IPS-NIHi11 (cell line): ENCODE data around the gene UMAD1.
"Not testable (repeated sequence)": the region's sequence is repeated elsewhere in the genome, so short reads cannot be mapped to it uniquely, and the experiment has no call there.

Experiments used
- DNase-seq: peaks from one replicate; pipeline ENCODE4 v3.0.0; 2012; ENCODE audit warnings: mixed read lengths, low spot score

UMAD1 gene

DNA sequence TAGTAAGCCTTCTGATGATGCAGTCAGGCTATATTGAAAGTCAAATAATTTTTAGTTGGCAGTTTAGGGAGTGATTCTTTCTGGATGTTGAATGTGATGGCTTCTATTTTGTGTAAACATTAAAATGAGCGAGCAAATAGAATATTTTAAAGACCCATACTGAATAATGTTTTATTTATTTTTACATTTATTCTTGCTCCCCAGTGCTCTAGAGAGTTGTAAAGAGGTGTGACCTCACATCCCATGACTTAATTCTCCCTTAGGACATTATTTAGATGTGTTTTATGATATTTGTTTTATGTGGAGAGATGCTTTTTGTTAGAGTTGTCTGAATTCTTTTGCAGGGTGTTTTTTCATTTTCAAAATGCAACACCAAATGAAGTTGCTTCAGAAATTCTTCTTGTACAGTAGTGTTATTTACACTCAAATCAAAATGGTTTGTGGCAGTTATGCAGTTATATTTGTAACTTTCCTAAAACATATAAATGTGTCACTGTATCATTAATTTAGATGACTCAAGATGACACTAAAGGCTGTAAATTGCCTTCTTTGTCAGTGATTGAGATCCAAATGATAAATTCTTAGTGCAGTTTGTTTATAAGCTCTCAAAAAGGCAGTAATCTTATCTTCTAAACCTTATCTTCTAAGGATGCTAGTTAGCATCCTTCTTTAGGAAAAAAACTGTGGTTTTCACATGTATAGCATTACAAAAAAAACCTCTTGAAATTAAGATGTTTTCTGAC, 12.4 kb downstream of the UMAD1 start:
- no peak for DNase-seq

DNA sequence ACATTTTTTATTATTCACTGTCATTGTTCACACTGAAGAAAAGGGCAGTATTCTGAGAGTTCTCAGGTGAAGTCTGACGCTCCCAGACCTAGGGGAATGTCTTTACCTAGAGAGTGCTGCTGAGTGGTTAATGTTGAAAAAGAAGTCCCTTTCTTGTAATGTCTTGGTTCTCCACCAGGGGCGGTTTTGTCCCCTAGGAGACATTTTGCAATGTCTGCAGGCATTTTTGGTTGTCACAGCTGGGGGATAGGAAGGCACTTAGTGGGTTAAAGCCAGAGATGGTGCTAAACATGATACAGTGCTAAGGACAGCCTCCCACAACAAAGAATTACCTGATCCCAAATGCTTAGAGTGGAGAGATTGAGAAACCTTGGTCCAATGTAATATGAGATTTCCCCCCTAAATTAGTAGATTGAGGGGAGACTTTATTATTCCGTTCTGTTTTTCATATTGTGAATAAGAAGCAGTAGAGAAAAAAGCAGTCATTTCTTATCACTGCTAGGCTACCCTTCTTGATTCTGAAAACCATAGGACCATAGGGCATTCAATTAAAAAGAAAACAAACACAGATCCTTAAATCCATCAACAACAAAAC, 13.1 kb downstream of the UMAD1 start:
- peak; percentile 61 for DNase-seq

DNA sequence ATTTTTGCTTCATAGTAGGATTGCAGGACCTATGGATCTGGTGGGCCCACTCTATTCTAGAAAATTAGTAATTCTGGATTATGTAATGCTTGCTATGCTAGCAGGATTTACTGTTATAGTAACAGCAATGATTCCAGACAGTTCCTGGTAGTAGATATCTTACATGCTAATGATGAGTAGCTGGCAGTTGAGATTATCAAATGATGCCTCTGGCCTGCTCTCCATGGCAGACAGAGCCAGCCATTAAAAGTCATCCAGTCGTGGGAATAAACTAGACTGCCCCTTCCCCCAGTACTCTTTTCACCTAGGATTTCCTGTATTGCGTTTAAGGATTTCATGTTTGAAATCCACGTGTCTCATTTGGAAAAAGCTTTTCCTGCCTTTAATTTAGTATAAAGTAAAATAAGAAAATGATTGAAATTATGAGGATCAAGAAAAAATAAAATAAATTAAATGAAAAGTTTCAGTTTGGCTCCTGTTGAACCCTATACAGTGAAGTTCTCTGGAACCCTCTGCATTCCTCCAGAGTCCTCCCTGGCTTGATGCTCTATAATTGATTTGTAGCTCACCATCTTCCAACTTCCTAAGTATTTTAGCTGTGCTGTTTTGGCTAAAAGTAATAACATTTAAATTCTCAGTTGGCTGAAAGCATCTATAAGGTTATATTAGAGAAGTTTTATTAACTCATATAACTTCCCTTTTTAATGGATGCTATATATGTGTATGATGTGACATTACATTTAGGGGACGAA, 14.6 kb downstream of the UMAD1 start:
- no peak for DNase-seq

DNA sequence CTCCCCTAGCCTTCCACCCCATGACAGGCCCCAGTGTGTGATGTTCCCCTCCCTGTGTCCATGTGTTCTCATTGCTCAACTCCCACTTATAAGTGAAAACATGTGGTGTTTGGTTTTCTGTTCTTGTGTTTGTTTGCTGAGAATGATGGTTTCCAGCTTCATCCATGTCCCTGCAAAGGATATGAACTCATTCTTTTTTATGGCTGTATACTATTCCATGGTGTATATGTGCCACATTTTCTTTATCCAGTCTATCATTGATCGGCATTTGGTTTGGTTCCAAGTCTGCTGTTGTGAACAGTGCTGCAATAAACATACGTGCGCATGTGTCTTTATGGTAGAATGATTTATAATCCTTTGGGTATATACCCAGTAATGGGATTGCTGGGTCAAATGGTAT, 15.9 kb downstream of the UMAD1 start:
- DNase-seq: not testable (repeated sequence)

DNA sequence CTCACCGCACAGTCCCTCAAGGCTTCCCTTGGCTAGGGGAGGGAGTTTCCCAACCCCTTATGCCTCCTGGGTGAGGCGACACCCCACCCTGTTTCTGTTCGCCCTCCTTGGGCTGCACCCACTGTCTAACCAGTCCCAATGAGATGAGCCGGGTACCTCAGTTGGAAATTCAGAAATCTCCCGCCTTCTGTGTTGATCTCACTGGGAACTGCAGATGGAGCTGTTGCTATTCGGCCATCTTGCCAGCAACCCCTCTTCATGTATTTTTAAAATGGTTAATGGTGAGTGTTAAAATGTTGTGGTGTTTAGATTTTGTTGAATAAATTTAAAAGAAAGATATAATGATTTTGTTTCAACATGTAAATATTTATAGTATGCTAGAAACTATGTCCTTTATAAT, 22.0 kb downstream of the UMAD1 start:
- DNase-seq: no peak

DNA sequence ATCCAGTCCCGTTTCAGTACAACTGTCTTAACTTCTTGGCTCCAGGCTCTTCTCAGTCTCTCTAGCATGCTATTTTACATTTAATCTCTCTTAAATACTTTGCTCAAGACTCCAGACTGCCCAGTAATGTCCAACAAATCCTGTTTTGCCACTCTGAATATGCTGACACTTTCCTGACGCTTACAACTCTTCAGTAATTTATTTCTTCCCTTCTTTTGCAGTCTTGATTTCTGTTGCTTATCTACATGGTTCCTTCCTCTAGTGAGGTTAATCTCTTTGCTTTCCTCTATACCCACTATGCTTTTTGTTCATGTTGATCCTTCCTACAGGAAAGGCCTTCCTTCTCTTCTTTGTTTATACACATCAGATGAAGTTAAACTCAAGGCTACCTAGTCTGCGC, 23.7 kb downstream of the UMAD1 start:
- DNase-seq: no peak

DNA sequence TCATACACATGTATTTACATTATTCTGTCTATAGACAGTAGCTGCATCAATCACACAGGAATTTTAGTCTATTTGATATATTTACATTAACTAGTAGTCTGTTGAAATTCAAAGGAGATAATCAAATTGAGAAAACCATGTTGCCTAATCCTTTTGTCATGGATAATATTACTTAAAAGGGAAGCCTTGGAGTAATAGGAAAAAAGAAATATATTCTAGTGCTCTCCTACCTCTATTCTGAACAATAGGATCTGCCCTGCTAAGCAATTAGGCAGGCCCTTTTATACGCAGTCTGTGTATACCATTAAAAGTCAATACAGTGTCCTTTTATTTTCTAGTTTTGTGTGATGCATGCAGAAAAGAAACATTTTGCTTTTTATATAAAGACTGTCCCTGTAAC, 24.5 kb downstream of the UMAD1 start:
- no peak for DNase-seq

DNA sequence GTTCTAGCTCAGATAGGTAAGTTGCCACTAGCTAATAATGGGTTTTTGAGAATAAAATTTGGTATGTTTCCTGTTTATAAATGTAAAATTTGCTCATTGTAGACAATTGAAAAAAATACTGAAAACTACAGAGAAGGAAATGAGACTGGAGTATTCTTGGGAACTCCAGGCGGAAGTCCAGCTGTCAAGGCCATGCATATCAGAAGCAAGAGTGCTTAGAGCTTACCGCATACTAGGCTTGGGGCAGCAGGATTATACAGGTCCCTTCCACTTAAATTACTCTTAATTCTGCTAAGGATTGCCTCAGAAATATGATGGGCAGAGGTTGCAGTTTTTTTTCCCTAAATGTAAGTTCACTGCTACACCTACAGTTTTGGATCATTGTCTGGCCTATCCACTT, 26.6 kb downstream of the UMAD1 start:
- no peak for DNase-seq

DNA sequence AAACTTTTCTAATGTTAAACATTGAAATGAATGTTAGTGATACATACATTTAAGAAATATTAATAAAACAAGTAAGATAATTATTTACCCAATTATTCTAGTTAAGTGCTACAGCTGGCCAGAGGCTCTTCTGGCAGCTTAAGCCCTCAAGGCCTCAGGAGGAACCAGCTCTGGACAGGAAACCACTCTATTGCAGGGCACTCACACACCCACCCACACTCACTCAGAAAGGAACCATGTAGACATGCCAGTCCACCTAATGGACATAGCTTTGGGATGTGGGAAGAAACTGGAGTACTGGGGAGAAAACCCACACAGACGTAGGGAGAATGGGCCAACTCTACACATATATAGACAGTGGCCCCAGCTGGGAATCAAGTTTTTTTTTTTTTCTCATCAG, 28.2 kb downstream of the UMAD1 start:
- no peak for DNase-seq

DNA sequence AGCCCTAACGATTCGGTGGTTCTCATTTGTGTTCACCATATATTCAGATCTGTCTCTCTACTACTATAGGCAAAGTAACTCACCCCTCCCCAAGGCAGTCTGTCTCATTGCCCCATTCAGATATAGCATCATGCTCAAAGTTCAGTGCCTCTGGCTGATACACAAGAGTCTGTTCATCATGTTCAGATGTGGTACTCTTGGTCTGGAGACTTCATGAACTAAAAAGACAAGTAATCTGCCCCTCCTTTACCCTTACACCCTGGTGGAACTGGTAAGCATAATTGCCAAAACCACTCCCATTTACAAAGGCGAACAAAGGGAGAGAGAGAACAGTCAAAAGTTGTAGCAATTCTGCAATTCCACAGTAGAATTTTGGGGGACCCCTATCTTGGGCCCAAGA, 29.9 kb downstream of the UMAD1 start:
- no peak for DNase-seq

DNA sequence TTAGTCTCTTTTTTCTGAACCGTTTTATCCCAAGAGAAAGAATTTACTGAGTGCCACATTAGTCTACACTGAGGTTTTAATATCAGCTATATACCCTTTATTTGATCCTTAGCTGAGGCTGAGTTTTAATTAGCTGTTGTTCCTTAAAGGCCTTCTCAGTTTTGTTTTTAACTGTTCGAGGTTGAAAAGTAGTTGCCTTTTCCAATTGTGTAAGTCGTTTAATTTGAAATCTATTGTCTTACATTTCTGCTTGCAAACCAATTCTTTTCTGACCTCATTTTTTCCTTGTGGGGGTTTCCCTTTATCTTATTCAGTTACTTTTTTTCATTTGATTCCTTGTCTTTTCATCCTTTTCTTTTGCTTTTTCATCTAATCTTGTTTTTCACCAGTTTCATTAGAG, 30.8 kb downstream of the UMAD1 start:
- no peak for DNase-seq

DNA sequence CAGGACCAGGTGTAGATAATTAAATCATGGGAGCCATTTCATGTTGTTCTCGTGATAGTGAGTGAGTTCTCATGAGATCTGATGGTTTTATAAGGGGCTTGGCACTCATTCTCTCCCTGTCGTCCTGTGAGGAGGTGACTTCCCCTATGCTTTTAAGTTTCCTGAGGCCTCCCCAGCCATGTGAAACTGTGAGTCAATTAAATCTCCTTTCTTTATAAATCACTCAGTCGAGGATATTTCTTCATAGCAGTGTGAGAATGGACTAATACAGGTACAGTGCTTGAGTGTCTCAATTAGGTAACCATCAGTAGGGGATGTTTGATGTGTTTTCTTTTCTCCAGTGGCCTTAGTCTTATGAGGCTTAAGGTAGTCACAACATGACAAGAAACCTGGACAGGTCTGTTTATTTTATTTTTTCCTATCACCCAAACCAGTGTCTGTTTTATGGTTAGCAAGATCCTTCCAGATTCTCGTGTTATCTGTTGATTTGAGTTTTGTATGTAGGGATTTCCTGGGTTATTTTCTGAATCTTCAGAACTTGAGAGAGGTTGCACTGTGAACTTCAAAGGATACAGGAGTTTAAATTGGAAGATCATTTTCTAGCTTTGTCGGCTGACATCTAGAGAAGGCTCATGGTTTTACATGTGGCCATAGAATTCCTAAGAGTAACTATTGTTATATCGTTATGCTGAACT, 32.1 kb downstream of the UMAD1 start:
- DNase-seq: no peak

DNA sequence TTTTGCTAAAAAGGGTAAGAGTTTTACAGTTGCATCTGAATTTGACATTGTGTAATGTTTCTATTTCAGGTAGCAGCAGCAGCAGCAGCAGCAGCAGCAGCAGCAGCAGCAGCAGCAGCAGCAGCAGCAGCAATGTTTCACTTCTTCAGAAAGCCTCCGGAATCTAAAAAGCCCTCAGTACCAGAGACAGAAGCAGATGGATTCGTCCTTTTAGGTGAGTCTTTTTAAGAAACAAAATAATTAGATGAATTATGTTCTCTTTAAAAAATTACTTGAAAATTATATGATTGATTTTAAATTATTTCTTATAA, 32.6 kb downstream of the UMAD1 start:
- DNase-seq: no peak

DNA sequence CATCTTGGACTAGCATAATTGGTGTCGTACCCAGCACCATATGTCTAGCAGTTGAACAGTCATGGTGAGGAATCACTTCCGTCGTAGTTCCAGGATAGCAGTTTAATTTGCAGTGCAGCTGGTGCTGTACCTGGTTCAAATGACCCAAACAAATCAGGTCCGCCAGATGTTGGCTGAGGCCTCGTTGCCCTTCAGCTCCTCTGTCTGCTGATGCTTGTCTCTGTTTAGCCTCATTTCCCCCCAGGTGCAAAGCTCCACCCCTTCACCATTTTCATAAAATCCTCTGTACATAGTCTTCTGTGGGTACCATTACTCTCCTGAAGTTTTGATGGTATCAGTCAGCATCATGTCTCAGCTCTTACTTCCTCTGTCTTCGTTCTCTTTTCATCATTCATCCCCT, 35.1 kb downstream of the UMAD1 start:
- no peak for DNase-seq

DNA sequence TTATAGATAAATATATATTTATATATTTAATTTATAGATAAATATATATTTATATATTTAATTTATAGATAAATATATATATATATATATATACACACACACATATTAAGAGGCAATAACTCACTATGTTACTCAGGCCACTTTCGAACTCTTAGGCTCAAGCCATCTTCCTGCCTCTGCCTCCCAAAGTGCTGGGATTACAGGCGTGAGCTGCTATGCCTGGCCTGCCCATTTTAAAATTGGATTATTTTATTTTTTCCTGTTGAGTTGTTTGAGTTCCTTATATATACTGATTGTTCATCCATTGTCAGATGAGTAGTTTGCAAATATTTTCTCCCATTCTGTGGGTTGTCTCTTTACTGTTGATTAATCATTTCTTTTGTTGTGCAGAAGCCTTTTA, 39.1 kb downstream of the UMAD1 start:
- not testable (repeated sequence) for DNase-seq

DNA sequence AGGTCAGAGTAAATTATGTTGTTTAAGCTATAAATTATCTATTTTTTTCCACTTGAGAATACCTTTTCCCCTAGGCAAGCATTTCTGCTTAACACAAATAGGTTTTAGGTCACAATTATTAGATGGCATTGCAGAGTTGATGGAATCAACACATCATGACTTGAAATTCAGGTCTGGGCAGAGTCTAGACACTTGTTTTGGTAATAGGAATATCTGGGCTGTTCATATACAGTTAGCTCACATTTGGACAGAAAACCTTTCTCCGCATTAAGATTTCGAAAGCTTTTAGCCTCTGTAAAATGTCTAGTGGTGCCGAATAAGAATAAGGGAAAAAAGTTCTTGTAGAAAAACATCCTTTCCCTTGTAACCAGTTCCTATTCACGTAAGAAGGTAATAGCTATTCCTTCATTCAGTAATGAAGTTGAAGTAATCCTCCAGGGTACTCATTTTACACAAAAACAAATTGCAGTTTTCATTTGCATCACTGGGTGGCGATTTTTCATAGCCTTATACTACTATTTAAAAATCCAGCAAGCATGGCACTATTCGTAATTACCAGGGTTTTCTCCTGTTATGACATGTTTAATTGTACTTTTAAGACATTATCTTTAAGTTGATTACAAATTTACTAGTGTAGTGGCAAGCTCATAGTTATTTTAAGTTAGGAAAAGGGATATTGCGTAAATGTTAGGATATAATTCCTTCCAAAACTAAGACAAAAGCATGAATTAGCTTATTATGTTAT, 40.8 kb downstream of the UMAD1 start:
- DNase-seq: peak; percentile 13

DNA sequence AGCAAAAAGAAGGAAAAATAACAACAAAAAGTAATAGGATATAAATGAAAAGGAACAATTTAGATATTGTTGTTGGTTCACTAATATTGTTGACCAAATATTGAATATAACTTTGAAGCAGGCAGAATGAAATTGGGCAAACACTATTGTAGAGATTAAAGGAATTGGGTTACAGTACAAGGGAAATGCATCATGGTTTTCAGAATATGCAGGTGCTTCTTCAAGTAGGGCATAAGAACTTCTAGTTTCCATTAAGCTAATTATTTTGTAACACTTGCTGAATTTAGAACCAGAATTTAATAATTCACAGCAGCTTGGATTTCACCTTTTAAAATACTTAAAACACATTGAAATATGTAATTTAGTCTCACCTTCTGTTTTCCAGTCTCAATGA, 41.4 kb downstream of the UMAD1 start:
- DNase-seq: no peak

DNA sequence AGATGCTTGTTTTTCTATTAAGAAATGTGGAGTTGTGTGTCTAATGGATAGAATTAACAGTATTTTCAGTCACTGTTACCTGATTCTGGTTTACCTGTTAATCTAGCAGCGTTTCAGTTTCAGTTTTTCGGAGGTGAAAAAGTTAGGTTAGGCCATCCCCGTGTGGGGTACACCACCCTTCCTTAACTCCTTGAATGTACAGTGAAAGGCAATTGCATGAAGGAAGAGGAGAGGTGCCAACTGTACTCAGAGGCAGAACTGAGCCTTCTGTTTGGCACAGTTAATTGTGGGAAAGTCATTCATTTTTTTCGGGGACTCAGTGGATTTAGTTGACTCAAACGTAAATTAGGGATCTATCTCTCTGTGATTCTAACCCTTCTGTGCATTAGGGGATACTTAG, 42.3 kb downstream of the UMAD1 start:
- DNase-seq: no peak

DNA sequence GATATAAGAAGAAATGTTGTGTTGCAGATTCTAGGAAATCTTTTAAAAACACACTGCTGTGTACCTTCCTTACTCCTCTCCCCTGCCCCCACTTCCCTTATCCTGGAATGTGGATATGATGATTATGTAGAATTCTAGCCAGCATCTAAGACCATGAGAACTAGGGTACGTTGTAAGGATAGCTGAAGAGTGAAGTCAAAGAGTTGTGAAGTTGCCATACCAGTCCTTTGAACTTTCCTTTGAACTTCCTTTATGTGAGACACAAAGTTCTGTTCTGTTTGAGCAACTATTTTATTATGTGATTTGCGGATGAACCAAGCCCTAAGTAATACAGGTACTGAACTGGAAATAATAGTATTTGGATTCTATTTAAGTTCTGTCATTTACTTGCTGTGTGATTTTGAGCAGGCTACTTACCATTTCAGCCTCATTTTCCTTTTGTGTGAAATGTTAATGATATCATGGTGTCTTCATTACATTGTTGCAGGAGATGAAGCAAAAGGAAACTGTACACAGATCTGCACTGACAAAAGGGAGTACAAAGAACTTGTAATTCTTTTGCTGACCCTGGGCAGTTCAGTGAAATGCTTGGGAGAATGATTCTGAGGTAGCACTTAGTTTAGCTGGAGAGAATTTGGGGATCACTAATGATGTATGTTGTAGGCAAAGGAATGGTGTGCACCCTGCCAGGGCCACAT, 46.4 kb downstream of the UMAD1 start:
- DNase-seq: no peak

DNA sequence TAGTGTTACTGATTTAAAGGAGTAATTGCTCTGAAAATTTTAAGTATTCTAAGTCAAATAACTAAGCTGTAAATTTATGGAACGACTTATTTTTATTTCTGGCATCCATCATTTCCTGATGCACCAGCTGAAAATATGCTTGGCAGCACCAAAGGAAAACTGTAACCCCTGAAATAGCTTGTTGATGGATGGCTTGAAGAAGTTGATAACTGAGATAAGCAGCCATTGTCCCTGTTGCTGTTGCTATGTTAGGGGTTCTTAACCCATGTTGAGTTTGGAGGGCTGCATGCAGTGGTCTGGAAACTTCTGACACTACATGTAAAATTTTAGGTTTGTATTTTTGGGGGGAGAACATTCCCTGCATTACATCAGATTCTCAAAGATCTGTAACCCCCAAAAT, 47.2 kb downstream of the UMAD1 start:
- no peak for DNase-seq

DNA sequence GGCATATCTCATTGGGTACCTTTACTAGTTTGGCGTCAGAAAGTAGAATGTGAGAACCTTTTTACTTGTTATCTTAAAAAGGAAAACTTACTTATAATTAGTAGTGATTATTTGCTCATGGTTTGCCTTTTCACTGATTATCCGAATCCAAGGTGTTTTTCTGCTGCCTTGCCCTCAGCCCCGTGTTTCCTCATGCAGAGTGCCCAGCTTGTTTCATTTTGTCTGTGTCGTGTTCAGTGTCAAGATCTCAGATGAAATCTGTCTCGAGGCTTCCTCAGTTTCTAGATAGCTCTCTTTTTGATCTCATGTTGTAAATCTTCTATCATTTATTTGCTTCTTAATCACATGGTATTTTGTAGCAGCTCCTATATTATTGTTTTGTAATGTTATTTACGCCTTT, 47.8 kb downstream of the UMAD1 start:
- DNase-seq: no peak

DNA sequence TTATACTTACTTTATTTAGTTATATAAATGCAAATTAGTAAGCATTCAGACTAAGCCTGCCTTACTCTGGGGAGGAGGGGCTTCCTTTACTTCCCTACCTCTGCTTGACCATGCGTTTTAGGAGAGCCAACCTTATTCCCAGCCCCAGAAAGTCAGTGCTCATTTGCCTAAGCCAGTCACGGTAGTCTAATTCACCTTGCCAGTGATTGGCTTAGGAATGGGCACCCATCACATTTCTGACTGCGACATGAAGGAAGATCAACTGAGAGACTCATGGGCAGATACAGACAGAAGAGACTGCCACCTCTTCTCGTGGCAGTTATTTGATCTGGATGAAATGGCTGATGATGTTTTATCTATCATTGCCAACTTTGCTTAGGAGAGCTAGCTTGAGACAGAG, 48.4 kb downstream of the UMAD1 start:
- DNase-seq: no peak
